HK-2 (cell line): ENCODE measurements around the gene LILRB4.
"Not testable (repeated sequence)": the region's sequence is repeated elsewhere in the genome, so short reads cannot be mapped to it uniquely, and the experiment has no call there.

ENCODE experiments used
- DNase-seq: peaks from one replicate; pipeline ENCODE4 v3.0.0-alpha.2; 2018; ENCODE audit not compliant: unreplicated experiment

The LILRB4 gene

DNA sequence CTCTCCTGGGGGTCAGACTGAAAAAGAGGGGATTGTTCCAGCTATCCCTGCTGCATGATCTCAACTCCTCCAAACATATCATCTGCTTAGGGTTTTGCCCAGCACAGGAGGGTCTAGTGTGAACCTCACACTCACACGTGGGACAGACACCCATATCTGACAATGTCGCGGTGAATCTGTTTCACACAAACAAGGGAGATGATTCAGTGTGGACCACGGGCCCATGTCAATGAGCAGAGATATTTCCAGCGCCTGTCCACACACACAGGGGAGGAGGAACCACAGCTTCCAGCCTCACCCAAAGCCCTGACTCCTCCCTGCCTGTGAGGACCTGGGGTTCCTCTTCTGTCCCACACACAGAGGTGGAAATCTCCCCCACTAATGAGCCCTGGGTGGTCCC lies 31.9 kb downstream of the LILRB4 start:
- DNase-seq = no peak

- no peak for DNase-seq
These were observed 33.3 kb downstream of the LILRB4 start for GRCh38 chr19:54696117-54696548.

GRCh38 chr19:54696766-54697165 lies 34.0 kb downstream of the LILRB4 start:
- no peak for DNase-seq

GRCh38 chr19:54697716-54698115 lies 34.9 kb downstream of the LILRB4 start:
- DNase-seq = not testable (repeated sequence)

GRCh38 chr19:54704928-54705327 lies 42.1 kb downstream of the LILRB4 start:
- no peak for DNase-seq

DNA sequence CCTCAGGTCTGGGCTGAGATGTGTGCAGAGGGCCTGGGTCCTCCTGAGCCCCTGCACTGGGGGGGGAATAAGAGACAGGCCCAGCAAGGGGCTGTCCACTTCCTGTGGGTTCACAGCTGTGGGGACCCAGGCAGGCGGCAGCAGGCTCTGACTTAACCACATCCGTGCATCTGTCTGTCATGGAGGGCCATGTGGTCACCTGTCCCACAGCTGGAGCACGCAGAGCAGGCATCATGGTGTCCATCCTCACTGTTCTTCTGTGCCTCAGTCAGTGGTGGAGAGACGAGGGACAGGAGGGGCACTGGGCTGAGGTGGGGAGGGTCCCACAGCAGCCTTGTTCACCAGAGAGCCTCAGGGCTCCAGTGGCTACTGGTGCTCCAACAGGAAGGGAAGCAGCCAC lies 45.2 kb downstream of the LILRB4 start:
- DNase-seq = no peak

GRCh38 chr19:54708781-54709180 lies 46.0 kb downstream of the LILRB4 start:
- no peak for DNase-seq

- no peak for DNase-seq
These were observed 46.6 kb downstream of the LILRB4 start for GRCh38 chr19:54709212-54709948.

DNA sequence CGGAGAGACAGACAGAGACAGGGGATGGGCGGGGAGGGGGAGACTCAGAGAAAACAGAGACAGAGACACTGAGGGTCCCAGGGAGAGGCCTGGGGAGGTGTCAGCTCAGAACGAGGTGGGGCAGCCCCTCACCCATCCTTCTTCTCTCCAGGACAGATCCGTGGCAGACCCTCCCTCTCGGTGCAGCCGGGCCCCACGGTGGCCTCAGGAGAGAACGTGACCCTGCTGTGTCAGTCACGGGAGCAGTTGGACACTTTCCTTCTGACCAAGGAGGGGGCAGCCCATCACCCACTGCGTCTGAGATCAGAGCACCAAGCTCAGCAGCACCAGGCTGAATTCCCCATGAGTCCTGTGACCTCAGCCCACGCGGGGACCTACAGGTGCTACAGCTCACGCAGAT lies 47.2 kb downstream of the LILRB4 start:
- DNase-seq = not testable (repeated sequence)
